Endodermal cell (in vitro differentiated cells): ENCODE data around the gene RNF225. TPM values are rescaled to one million over a fixed set of nuclear protein-coding genes. Genes with fewer than 3 reads are reported as not detected.

Experiments used
- DNase-seq: peaks from one replicate; pipeline ENCODE4 v3.0.0-alpha.2; 2017
- H3K27ac ChIP-seq: 2 replicates; pipeline ENCODE4 v1.5.1; 2013; ENCODE audit warnings: mild to moderate bottlenecking, low read depth, low read length, moderate library complexity
- H3K27me3 ChIP-seq: 2 replicates; pipeline ENCODE4 v1.6.1; 2013; ENCODE audit warnings: mild to moderate bottlenecking, low read length, moderate library complexity; ENCODE audit not compliant: insufficient read depth, control insufficient read depth, poor library complexity, severe bottlenecking
- H3K36me3 ChIP-seq: 2 replicates; pipeline ENCODE4 v1.7.0; 2013; ENCODE audit warnings: mild to moderate bottlenecking, low read length, moderate library complexity; ENCODE audit not compliant: control insufficient read depth, insufficient read depth
- H3K4me1 ChIP-seq: one replicate; pipeline ENCODE4 v1.7.0; 2013; ENCODE audit warnings: low read length; ENCODE audit not compliant: control insufficient read depth, insufficient read depth
- H3K4me3 ChIP-seq: 2 replicates; pipeline ENCODE4 v1.5.1; 2013; ENCODE audit warnings: mild to moderate bottlenecking, low read length, moderate library complexity
- H3K9ac ChIP-seq: 2 replicates; pipeline ENCODE4 v1.6.1; 2013; ENCODE audit warnings: mild to moderate bottlenecking, low read length, moderate library complexity; ENCODE audit not compliant: poor library complexity, severe bottlenecking; ENCODE audit errors: extremely low read depth
- H3K9me3 ChIP-seq: 2 replicates; pipeline ENCODE4 v1.6.1; 2013; ENCODE audit warnings: mild to moderate bottlenecking, low read length, moderate library complexity; ENCODE audit not compliant: control insufficient read depth
- H3K27ac Mint-ChIP-seq: 2 replicates; pipeline ENCODE4 v1.8.0; 2020; ENCODE audit warnings: mixed read lengths
- H3K27me3 Mint-ChIP-seq: 2 replicates; pipeline ENCODE4 v1.8.0; 2021; ENCODE audit warnings: mild to moderate bottlenecking, mixed read lengths; ENCODE audit not compliant: insufficient read depth
- H3K36me3 Mint-ChIP-seq: 2 replicates; pipeline ENCODE4 v1.8.0; 2020; ENCODE audit warnings: low read depth, mixed read lengths
- H3K4me1 Mint-ChIP-seq: 2 replicates; pipeline ENCODE4 v1.8.0; 2020; ENCODE audit warnings: mixed read lengths
- H3K4me3 Mint-ChIP-seq: 2 replicates; pipeline ENCODE4 v1.8.0; 2020; ENCODE audit warnings: mild to moderate bottlenecking, moderate library complexity, mixed read lengths
- H3K9me3 Mint-ChIP-seq: 2 replicates; pipeline ENCODE4 v1.8.0; 2020; ENCODE audit warnings: mild to moderate bottlenecking, mixed read lengths
- CTCF ChIP-seq: fragments of 200-600 bp; sonication (generic); conservative IDR thresholded peaks from 2 replicates; pipeline ENCODE4 v1.5.0; 2021; ENCODE audit warnings: antibody characterized with exemption, mild to moderate bottlenecking
- WGBS, 2 experiments: methylation state at CpG; one replicate each; pipeline versions ENCODE4 v1.1.5 to v1.1.7; 2013; ENCODE audit warnings: missing lambda C conversion rate in 2 of 2, mixed read lengths in 1 of 2; ENCODE audit not compliant: insufficient coverage in 1 of 2, insufficient read length in 1 of 2; 5-methylcytosine and 5-hydroxymethylcytosine counted together
- total RNA-seq, 2 donors: library from RNA; stranded (reverse); fragmentation: NEBNext Ultra II Directional in 1 of 2; extraction: Animal tissue kit (Norgen Biotek cat#: 25700) in 1 of 2; gene quantifications; 2 replicates in 1 of 2; 3 replicates in 1 of 2; pipeline ENCODE4 v1.2.1, GENCODE V29; 2021

RNF225 gene
- total RNA-seq, 2 donors from 2014 or later: 0.82 to 0.92 TPM

GRCh38 chr19:58351558-58351878 lies 43.9 kb upstream of the RNF225 start:
- no peaks in the 10 kb centered on the region for H3K4me1 Mint-ChIP-seq
- H3K36me3 ChIP-seq: no peaks in the 10 kb centered on the region
- H3K36me3 Mint-ChIP-seq: no peaks in the 10 kb centered on the region
- DNase-seq: no peak
- peaks cover 7% of the 10 kb centered on the region for H3K27me3 ChIP-seq
- no peaks in the 10 kb centered on the region for H3K9me3 ChIP-seq
- TF ChIP-seq CTCF: no peak
- H3K4me3 ChIP-seq: no peak overlapping the region
- no peaks in the 10 kb centered on the region for H3K4me1 ChIP-seq
- H3K27ac ChIP-seq: no peak overlapping the region
- no peaks in the 10 kb centered on the region for H3K9me3 Mint-ChIP-seq
- H3K27me3 Mint-ChIP-seq: peaks cover 54% of the 10 kb centered on the region
- H3K27ac Mint-ChIP-seq: no peak overlapping the region
- 92 to 94% methylated on average over 6 to 9 of the region's 9 CpGs for WGBS, 2 experiments
- no peak overlapping the region for H3K9ac ChIP-seq
- H3K4me3 Mint-ChIP-seq: no peak overlapping the region

GRCh38 chr19:58351990-58352755 lies 43.3 kb upstream of the RNF225 start:
- no peaks in the 10 kb centered on the region for H3K4me1 Mint-ChIP-seq
- Histone ChIP-seq H3K4me3 (no peak overlapping the region), H3K9ac (no peak overlapping the region), H3K4me1 (no peaks in the 10 kb centered on the region), H3K27ac (no peak overlapping the region), H3K9me3 (no peaks in the 10 kb centered on the region), H3K27me3 (peaks cover under 1% of the 10 kb centered on the region), H3K36me3 (no peaks in the 10 kb centered on the region)
- H3K4me3 Mint-ChIP-seq: no peak overlapping the region
- no peaks in the 10 kb centered on the region for H3K36me3 Mint-ChIP-seq
- 85 to 89% methylated on average over 16 to 21 of the region's 23 CpGs for WGBS, 2 experiments
- DNase-seq: no peak
- peaks cover 51% of the 10 kb centered on the region for H3K27me3 Mint-ChIP-seq
- no peaks in the 10 kb centered on the region for H3K9me3 Mint-ChIP-seq
- no peak for TF ChIP-seq CTCF
- no peak overlapping the region for H3K27ac Mint-ChIP-seq

GRCh38 chr19:58352760-58353671 lies 42.4 kb upstream of the RNF225 start, which contains the start of gene A1BG:
Gene A1BG (minus strand): TSS chr19:58353492. CDS start chr19:58353437, 55 bp downstream.
- Histone ChIP-seq H3K9ac (no peak within 1 kb of the TSS), H3K27me3 (no peaks in the 10 kb centered on the region), H3K4me3 (no peak within 1 kb of the TSS), H3K36me3 (no peaks in the 10 kb centered on the region), H3K27ac (no peak within 1 kb of the TSS), H3K4me1 (no peaks in the 10 kb centered on the region), H3K9me3 (no peaks in the 10 kb centered on the region)
- no peaks in the 10 kb centered on the region for H3K9me3 Mint-ChIP-seq
- H3K4me1 Mint-ChIP-seq: no peaks in the 10 kb centered on the region
- no peak for TF ChIP-seq CTCF
- no peaks in the 10 kb centered on the region for H3K36me3 Mint-ChIP-seq
- H3K4me3 Mint-ChIP-seq: no peak within 1 kb of the TSS
- H3K27me3 Mint-ChIP-seq: peaks cover 46% of the 10 kb centered on the region
- H3K27ac Mint-ChIP-seq: no peak within 1 kb of the TSS
- no peak for DNase-seq
- 91 to 94% methylated on average over 7 to 26 of the region's 26 CpGs for WGBS, 2 experiments
